ENCODE results near the gene ARSB.

DNA sequence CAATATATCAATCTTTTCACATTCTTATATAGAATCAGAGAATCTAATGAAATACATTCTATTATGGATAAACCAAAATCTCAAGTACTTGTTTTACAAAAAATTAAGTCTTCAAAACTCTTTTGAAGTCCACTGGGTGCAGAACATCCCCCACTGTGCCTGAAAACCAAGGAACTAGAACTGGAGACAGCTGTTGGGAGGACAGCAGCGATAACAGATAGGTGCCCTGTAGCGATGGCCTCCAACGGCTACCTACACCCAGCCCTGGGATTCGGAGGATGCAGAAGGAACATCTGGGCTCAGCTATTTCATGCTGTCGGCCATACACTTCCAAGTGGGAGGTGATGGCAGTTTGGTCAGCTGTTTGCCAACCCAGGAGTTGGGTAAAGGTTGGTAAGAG lies 207.2 kb downstream of the ARSB start:
- TF ChIP-seq, protein P1, sequence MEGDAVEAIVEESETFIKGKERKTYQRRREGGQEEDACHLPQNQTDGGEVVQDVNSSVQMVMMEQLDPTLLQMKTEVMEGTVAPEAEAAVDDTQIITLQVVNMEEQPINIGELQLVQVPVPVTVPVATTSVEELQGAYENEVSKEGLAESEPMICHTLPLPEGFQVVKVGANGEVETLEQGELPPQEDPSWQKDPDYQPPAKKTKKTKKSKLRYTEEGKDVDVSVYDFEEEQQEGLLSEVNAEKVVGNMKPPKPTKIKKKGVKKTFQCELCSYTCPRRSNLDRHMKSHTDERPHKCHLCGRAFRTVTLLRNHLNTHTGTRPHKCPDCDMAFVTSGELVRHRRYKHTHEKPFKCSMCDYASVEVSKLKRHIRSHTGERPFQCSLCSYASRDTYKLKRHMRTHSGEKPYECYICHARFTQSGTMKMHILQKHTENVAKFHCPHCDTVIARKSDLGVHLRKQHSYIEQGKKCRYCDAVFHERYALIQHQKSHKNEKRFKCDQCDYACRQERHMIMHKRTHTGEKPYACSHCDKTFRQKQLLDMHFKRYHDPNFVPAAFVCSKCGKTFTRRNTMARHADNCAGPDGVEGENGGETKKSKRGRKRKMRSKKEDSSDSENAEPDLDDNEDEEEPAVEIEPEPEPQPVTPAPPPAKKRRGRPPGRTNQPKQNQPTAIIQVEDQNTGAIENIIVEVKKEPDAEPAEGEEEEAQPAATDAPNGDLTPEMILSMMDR (IDR thresholded peaks at IDR 0.05): no peak
- TF ChIP-seq POLR2A (IDR thresholded peaks at IDR 0.05): no peak
